IMR-90 (cell line): ENCODE results near the gene GARIN5A. TPM values are rescaled to one million over a fixed set of nuclear protein-coding genes. Genes with fewer than 3 reads are reported as not detected.

Source experiments
- ATAC-seq: fragments of 200-7000 bp; cut with Tn5 transposase; 2 replicates; pipeline ENCODE4 v1.9.1; 2020; ENCODE audit warnings: low read depth, mild to moderate bottlenecking, moderate library complexity
- BruUV-seq: library from RNA; stranded (reverse); fragments of 400-500 nt; replicated peaks from 2 replicates; lab custom pipeline; 2021; lab: Mats Ljungman, UMichigan
- CTCF ChIA-PET: fragments of 300-600 bp; formaldehyde crosslinking; extraction: SDS; loops from one replicate; lab custom pipeline; 2021; ENCODE audit warnings: antibody characterized with exemption; lab: Yijun Ruan, JAX
- POLR2A ChIA-PET: fragments of 300-600 bp; sonication (Branson Sonifier 250); formaldehyde crosslinking; loops from one replicate; lab custom pipeline; 2022; ENCODE audit warnings: antibody characterized with exemption; ENCODE audit not compliant: unreplicated experiment; lab: Charles Lee
- DNase-seq: peaks from one replicate; pipeline ENCODE4 v3.0.0; 2013
- H2AFZ ChIP-seq: replicated peaks from 2 replicates; pipeline ENCODE3; 2013; ENCODE audit warnings: low read length, mild to moderate bottlenecking; ENCODE audit not compliant: poor library complexity
- H2AK5ac ChIP-seq: 2 replicates; pipeline ENCODE4 v1.6.1; 2013; ENCODE audit warnings: low read depth, low read length, inconsistent platforms
- H2AK9ac ChIP-seq: replicated peaks from 2 replicates; pipeline ENCODE3; 2013; ENCODE audit warnings: mild to moderate bottlenecking, low read depth, low read length, moderate library complexity; ENCODE audit not compliant: poor library complexity
- H2BK120ac ChIP-seq: 2 replicates; pipeline ENCODE4 v1.6.1; 2013; ENCODE audit warnings: low read depth, low read length, inconsistent platforms
- H2BK15ac ChIP-seq: 3 replicates; pipeline ENCODE4 v1.6.1; 2013; ENCODE audit warnings: low read depth, low read length, inconsistent platforms
- H2BK20ac ChIP-seq: 2 replicates; pipeline ENCODE4 v1.6.1; 2013; ENCODE audit warnings: low read depth, mild to moderate bottlenecking, inconsistent platforms, low read length, moderate library complexity
- H2BK5ac ChIP-seq: 2 replicates; pipeline ENCODE4 v1.6.1; 2013; ENCODE audit warnings: mild to moderate bottlenecking, low read depth, low read length, inconsistent platforms; ENCODE audit not compliant: poor library complexity, severe bottlenecking
- H3K14ac ChIP-seq: replicated peaks from 2 replicates; pipeline ENCODE4 v1.6.1; 2013; ENCODE audit warnings: low read depth, low read length, inconsistent platforms
- H3K18ac ChIP-seq: 2 replicates; pipeline ENCODE4 v1.6.1; 2013; ENCODE audit warnings: low read depth, low read length, control low read depth
- H3K23ac ChIP-seq: 2 replicates; pipeline ENCODE4 v1.6.1; 2013; ENCODE audit warnings: low read depth, low read length, inconsistent platforms
- H3K27ac ChIP-seq: 2 replicates; pipeline ENCODE4 v1.5.1; 2013; ENCODE audit warnings: mild to moderate bottlenecking, control low read depth, low read length; ENCODE audit not compliant: insufficient read depth
- H3K27me3 ChIP-seq: 2 replicates; pipeline ENCODE4 v1.6.1; 2013; ENCODE audit warnings: low read length; ENCODE audit not compliant: control insufficient read depth, insufficient read depth
- H3K36me3 ChIP-seq: 2 replicates; pipeline ENCODE4 v1.6.1; 2013; ENCODE audit warnings: low read length, mixed read lengths; ENCODE audit not compliant: control insufficient read depth, insufficient read depth
- H3K4ac ChIP-seq: 2 replicates; pipeline ENCODE4 v1.6.1; 2013; ENCODE audit warnings: low read depth, low read length, inconsistent platforms
- H3K4me1 ChIP-seq: 2 replicates; pipeline ENCODE4 v1.6.1; 2013; ENCODE audit warnings: low read length, mixed read lengths; ENCODE audit not compliant: control insufficient read depth, insufficient read depth
- H3K4me2 ChIP-seq: 2 replicates; pipeline ENCODE4 v1.6.1; 2013; ENCODE audit warnings: low read depth, mild to moderate bottlenecking, control low read depth, low read length, moderate library complexity
- H3K4me3 ChIP-seq: 2 replicates; pipeline ENCODE4 v1.5.1; 2013; ENCODE audit warnings: low read depth, mild to moderate bottlenecking, control low read depth, low read length, moderate library complexity; ENCODE audit not compliant: insufficient read depth
- H3K56ac ChIP-seq: 2 replicates; pipeline ENCODE4 v1.6.1; 2013; ENCODE audit warnings: low read length, inconsistent platforms; ENCODE audit not compliant: insufficient read depth; ENCODE audit errors: extremely low read depth
- H3K79me1 ChIP-seq, 2 experiments: 2 replicates each; pipeline ENCODE4 v1.6.1; 2013; ENCODE audit warnings: low read length in 2 of 2, inconsistent platforms in 1 of 2, low read depth in 1 of 2
- H3K9ac ChIP-seq: 2 replicates; pipeline ENCODE4 v1.6.1; 2013; ENCODE audit warnings: low read depth, low read length, control low read depth
- H3K9me1 ChIP-seq: 2 replicates; pipeline ENCODE4 v1.6.1; 2013; ENCODE audit warnings: low read length, inconsistent platforms; ENCODE audit not compliant: insufficient read depth
- H3K9me3 ChIP-seq: 2 replicates; pipeline ENCODE4 v1.6.1; 2013; ENCODE audit warnings: low read length; ENCODE audit not compliant: control insufficient read depth, insufficient read depth
- H4K20me1 ChIP-seq: 2 replicates; pipeline ENCODE4 v1.6.1; 2013; ENCODE audit warnings: low read length, inconsistent platforms; ENCODE audit not compliant: insufficient read depth
- H4K5ac ChIP-seq: 2 replicates; pipeline ENCODE4 v1.6.1; 2013; ENCODE audit warnings: mild to moderate bottlenecking, low read depth, low read length, control low read depth
- H4K8ac ChIP-seq, 2 experiments: 2 replicates each; pipeline ENCODE4 v1.6.1; 2013; ENCODE audit warnings: low read depth in 2 of 2, low read length in 2 of 2, control low read depth in 1 of 2, inconsistent platforms in 1 of 2
- H4K91ac ChIP-seq: 2 replicates; pipeline ENCODE4 v1.6.1; 2013; ENCODE audit warnings: low read depth, low read length, inconsistent platforms; ENCODE audit not compliant: insufficient read depth
- POLR2A ChIP-seq: IDR thresholded peaks from 2 replicates; pipeline ENCODE4 v1.6.1; 2012; ENCODE audit warnings: mild to moderate bottlenecking, low read depth, low read length
- RCOR1 ChIP-seq: IDR thresholded peaks from 2 replicates; pipeline ENCODE4 v1.6.1; 2012; ENCODE audit warnings: mild to moderate bottlenecking, low read length, improper control_type of control experiment; ENCODE audit not compliant: insufficient replicate concordance
- RFX5 ChIP-seq: IDR thresholded peaks from 2 replicates; pipeline ENCODE4 v1.8.0; 2012; ENCODE audit warnings: low read depth, mild to moderate bottlenecking, low read length, moderate library complexity
- WGBS, 2 experiments: methylation state at CpG; one replicate each; pipeline versions ENCODE4 v1.1.5 to v1.1.7; 2013; ENCODE audit warnings: missing lambda C conversion rate in 2 of 2; ENCODE audit not compliant: insufficient read length in 1 of 2; ENCODE audit errors: extremely low coverage in 2 of 2; 5-methylcytosine and 5-hydroxymethylcytosine counted together
- dilution Hi-C: fragments of 300-500 bp; cut with HindIII; formaldehyde crosslinking; loops from one replicate; pipeline ENCODE4 v1.14.3; 2018; ENCODE audit warnings: low sequenced_read_pairs; ENCODE audit not compliant: unreplicated experiment
- in situ Hi-C: fragments of 300-500 bp; cut with MboI; formaldehyde crosslinking; loops from 3 replicates; pipeline ENCODE4 v1.14.3; 2019; ENCODE audit warnings: low sequenced_read_pairs, inconsistent platforms, mixed read lengths
- intact Hi-C: fragments of 100-400 bp; cut with micrococcal nuclease; formaldehyde crosslinking; loops from 2 replicates; pipeline ENCODE4 v1.10.0; 2022
- polyA plus RNA-seq, 3 experiments: library from polyadenylated mRNA; depleted of rRNA; stranded (reverse); fragments of >200 nt; gene quantifications; 2 replicates each; pipeline ENCODE4 v1.2.3, GENCODE V29; 2012; ENCODE audit warnings: low replicate concordance in 1 of 3
- total RNA-seq: library from RNA; depleted of rRNA; stranded (reverse); fragments of >200 nt; gene quantifications from 2 replicates; pipeline ENCODE4 v1.2.3, GENCODE V29; 2012

GARIN5A gene
- total and polyA plus RNA-seq, 2 of the 4 experiments (the other 2 are of a cell fraction) = 0.53 TPM; not detected in 1

- no peak for DNase-seq
- Histone ChIP-seq H3K4me2 (no peak overlapping the region), H3K79me1 (no peaks in the 10 kb centered on the region), H3K9me3 (no peaks in the 10 kb centered on the region), H3K4ac (no peak overlapping the region), H3K23ac (no peak overlapping the region), H3K4me1 (no peaks in the 10 kb centered on the region), H3K9me1 (no peaks in the 10 kb centered on the region), H3K4me3 (no peak overlapping the region), H3K27ac (no peak overlapping the region), H4K20me1 (no peaks in the 10 kb centered on the region), H3K27me3 (peaks cover 14% of the 10 kb centered on the region; the same call in 1 of the 2 replicates), H3K18ac (no peak overlapping the region), H2AK9ac (no peak overlapping the region), H2AK5ac (no peak overlapping the region), H4K8ac (no peak overlapping the region), H2BK20ac (no peak overlapping the region), H2BK120ac (no peak overlapping the region), H2AFZ (no peak overlapping the region), H2BK5ac (peak overlapping the region; percentile 8), H3K9ac (no peak overlapping the region), H3K36me3 (no peaks in the 10 kb centered on the region), H3K14ac (no peak overlapping the region), H4K91ac (no peak overlapping the region), H2BK15ac (no peak overlapping the region), H4K5ac (no peak overlapping the region), H3K56ac (no peak overlapping the region)
- TF ChIP-seq RFX5 = no peak
- no peak for TF ChIP-seq POLR2A
- no peak for TF ChIP-seq RCOR1
- intact Hi-C loops = no loop called here
- in situ Hi-C loops = no loop called here
- POLR2A ChIA-PET = no interaction called here
- dilution Hi-C loops = no loop called here
- CTCF ChIA-PET = no interaction called here
- BruUV-seq = no TSS peak
- no peak for ATAC-seq
- WGBS, 2 experiments = 43 to 100% methylated on average over 1 to 2 of the region's 2 CpGs
Observed at GRCh38 chr19:50455992-50456391, 20.7 kb downstream of the GARIN5A start.
